AG04449 (cell line): Measurements from ENCODE around the gene HNRNPUL2.
"Not testable (repeated sequence)": the region's sequence is repeated elsewhere in the genome, so short reads cannot be mapped to it uniquely, and the experiment has no call there.

Experiments used
- CTCF ChIA-PET: fragments of 350-600 bp; formaldehyde crosslinking; extraction: SDS; loops from one replicate; lab custom pipeline; 2021; ENCODE audit warnings: antibody characterized with exemption; lab: Yijun Ruan, JAX
- POLR2A ChIA-PET: fragments of 400-600, 350-600 bp; formaldehyde crosslinking; extraction: SDS; loops from one replicate; lab custom pipeline; 2020; ENCODE audit warnings: antibody characterized with exemption, inconsistent platforms; lab: Yijun Ruan, JAX
- DNase-seq: peaks from one replicate; pipeline ENCODE4 v3.0.0-alpha.2; 2010; ENCODE audit warnings: low read depth, low spot score
- H3K4me3 ChIP-seq: 2 replicates; pipeline ENCODE4 v1.5.1; 2011; ENCODE audit warnings: low read depth, mild to moderate bottlenecking, control low read depth, low read length
- CTCF ChIP-seq: IDR thresholded peaks from one replicate; pipeline ENCODE4 v1.5.1; 2011; ENCODE audit warnings: mild to moderate bottlenecking, moderate library complexity, low read length, control low read depth, inconsistent platforms; ENCODE audit not compliant: insufficient read depth; ENCODE audit errors: missing control alignments

Gene HNRNPUL2

GRCh38 chr11:62757846-62758788 is 30.9 kb upstream of the HNRNPUL2 start:
- no peak for DNase-seq
- no peak for TF ChIP-seq CTCF
- POLR2A ChIA-PET: no interaction called here
- no peak overlapping the region for H3K4me3 ChIP-seq
- CTCF ChIA-PET: interaction anchor here (1.0 to 1.6 kb wide), 3 partner anchors 10 to 35 kb away, joined by 3 to 13 read pairs (median 3); partner anchors contain the start of gene TMEM179B

GRCh38 chr11:62755086-62755615 is 27.9 kb upstream of the HNRNPUL2 start:
- no peak overlapping the region for H3K4me3 ChIP-seq
- TF ChIP-seq CTCF: no peak
- ChIA-PET CTCF (interaction anchor here (1.8 to 2.4 kb wide), 2 partner anchors 14 to 60 kb away, joined by 5 to 7 read pairs; no protein-coding TSS in a partner anchor), POLR2A (no interaction called here)
- DNase-seq: no peak

- CTCF ChIA-PET: interaction anchor here (0.8 to 2.4 kb wide), 11 partner anchors 8 to 211 kb away, joined by 3 to 17 read pairs (median 3); partner anchors contain the start of genes POLR2G, TAF6L and TMEM179B
- H3K4me3 ChIP-seq: peak within 1 kb of the TSS; percentile 75
- TF ChIP-seq CTCF: no peak
- peak; percentile 93 for DNase-seq
- POLR2A ChIA-PET: interaction anchor here (0.6 to 2.5 kb wide), 17 partner anchors 8 to 180 kb away, joined by 3 to 18 read pairs (median 4); partner anchors contain the start of genes BSCL2, EEF1G, GNG3 and HNRNPUL2
Measured at GRCh38 chr11:62753736-62754603, 26.7 kb upstream of the HNRNPUL2 start, which contains the start of gene ZBTB3. Gene ZBTB3, minus strand, starts transcription at chr11:62754160. Its CDS starts 496 bp downstream, at chr11:62753664.

GRCh38 chr11:62752994-62753735 is 25.9 kb upstream of the HNRNPUL2 start:
- H3K4me3 ChIP-seq: peak overlapping the region; percentile 73
- TF ChIP-seq CTCF: no peak
- no peak for DNase-seq
- POLR2A ChIA-PET: interaction anchor here (0.9 to 2.5 kb wide), 15 partner anchors 9 to 180 kb away, joined by 3 to 18 read pairs (median 5); partner anchors contain the start of genes BSCL2, EEF1G, GNG3 and HNRNPUL2
- CTCF ChIA-PET: interaction anchor here (0.8 to 2.4 kb wide), 11 partner anchors 8 to 210 kb away, joined by 3 to 17 read pairs (median 3); partner anchors contain the start of genes POLR2G, TAF6L and TMEM179B

GRCh38 chr11:62752177-62752785 is 25.0 kb upstream of the HNRNPUL2 start:
- POLR2A ChIA-PET: interaction anchor here (1.0 to 2.5 kb wide), 3 partner anchors 25 to 87 kb away, joined by 3 to 18 read pairs (median 14); partner anchors contain the start of genes HNRNPUL2 and TMEM179B
- H3K4me3 ChIP-seq: no peak overlapping the region
- CTCF ChIA-PET: no interaction called here
- no peak for DNase-seq
- no peak for TF ChIP-seq CTCF

- POLR2A ChIA-PET, H3K4me3 ChIP-seq, DNase-seq: not testable (repeated sequence)
- CTCF ChIA-PET: interaction anchor here (1.0 to 1.2 kb wide), 2 partner anchors 36 to 38 kb away, joined by 3 to 4 read pairs; partner anchors contain the start of gene TMEM179B
Measured at GRCh38 chr11:62749931-62750330, 22.7 kb upstream of the HNRNPUL2 start.
